Frontal cortex (tissue), 4 donors: ENCODE results near the gene ZNF571. TPM values are rescaled to one million over a fixed set of nuclear protein-coding genes. Genes with fewer than 3 reads are reported as not detected.

Experiments used
- DNase-seq, 2 donors: peaks; one replicate each; pipeline ENCODE4 v3.0.0; 2012; ENCODE audit warnings: low spot score in 2 of 2
- FAIRE-seq: peaks from 2 replicates; lab custom pipeline; 2012; peaks lifted over from hg19 to GRCh38; lab: Jason Lieb, UNC
- total RNA-seq: library from RNA; depleted of rRNA; stranded (reverse); fragments of >200 nt; gene quantifications from one replicate; pipeline ENCODE4 v1.2.3, GENCODE V29; 2014
- donor health status: control.
- donor health status: control.
- donor health status: control.

ZNF571 gene
- 11.8 TPM for total RNA-seq

GRCh38 chr19:37594304-37594981, at the start of gene ZNF571, which contains the start of gene ZNF540:
Gene ZNF571 (minus strand): TSS chr19:37594792. CDS start chr19:37586676, 8,116 bp downstream.
Gene ZNF540 (plus strand): TSS chr19:37594876. CDS start chr19:37598448, 3,572 bp downstream.
- DNase-seq (peak; percentile 60 to 76), FAIRE-seq (no peak)

- no peak for DNase-seq
- no peak for FAIRE-seq
Observed at GRCh38 chr19:37635076-37636056, 40.8 kb upstream of the ZNF571 start.

- FAIRE-seq: no peak
- peak in 1 of 2 donors; percentile 47 for DNase-seq
Observed at GRCh38 chr19:37594982-37595382, 390 bp upstream of the ZNF571 start.

GRCh38 chr19:37593996-37594303, 642 bp downstream of the ZNF571 start:
- FAIRE-seq (no peak), DNase-seq (peak in 1 of 2 donors; percentile 8)

GRCh38 chr19:37583340-37583739, 11.3 kb downstream of the ZNF571 start:
- no peak for FAIRE-seq
- no peak for DNase-seq

GRCh38 chr19:37572203-37572602, 22.4 kb downstream of the ZNF571 start:
- DNase-seq (no peak), FAIRE-seq (no peak)

- no peak for FAIRE-seq
- no peak for DNase-seq
Observed at GRCh38 chr19:37565370-37565669, 29.3 kb downstream of the ZNF571 start.

- no peak for FAIRE-seq
- DNase-seq: no peak
Observed at GRCh38 chr19:37564624-37565369, 29.8 kb downstream of the ZNF571 start.

- FAIRE-seq: no peak
- DNase-seq: no peak
Observed at GRCh38 chr19:37563518-37563917, 31.1 kb downstream of the ZNF571 start.

- DNase-seq: no peak
- FAIRE-seq: no peak
Observed at GRCh38 chr19:37551129-37551993, 43.2 kb downstream of the ZNF571 start.

GRCh38 chr19:37537391-37537947, 57.1 kb downstream of the ZNF571 start:
- FAIRE-seq: no peak
- no peak for DNase-seq

- no peak for DNase-seq
Observed at GRCh38 chr19:37519890-37520289, 74.7 kb downstream of the ZNF571 start.

More at GRCh38 chr19:37519890-37520289, 74.7 kb downstream of the ZNF571 start:
- FAIRE-seq: no peak

Other genes with a start within 250 kb of the ZNF571 start
- gene ZNF527, start 223.7 kb downstream of the ZNF571 start, total RNA-seq: 30.2 TPM
- gene ZNF569, start 127.3 kb downstream of the ZNF571 start, total RNA-seq: 37.9 TPM
- 42.8 TPM for gene ZNF570, start 125.4 kb downstream of the ZNF571 start, total RNA-seq
- 48.9 TPM for gene ZNF793, start 87.9 kb downstream of the ZNF571 start, total RNA-seq
- 21.6 TPM for gene ZNF540, start 84 bp upstream of the ZNF571 start, total RNA-seq
- 134 TPM for gene ZFP30, start 60.7 kb upstream of the ZNF571 start, total RNA-seq
- gene ZNF607, start 125.0 kb upstream of the ZNF571 start, total RNA-seq: 23.6 TPM
- 51.8 TPM for gene ZNF573, start 184.8 kb upstream of the ZNF571 start, total RNA-seq